ENCODE results near the gene LARP4. TPM values are rescaled to one million over a fixed set of nuclear protein-coding genes. Genes with fewer than 3 reads are reported as not detected.

The LARP4 gene
- total RNA-seq, 1 donor from 2014 or later, result 88.4 TPM

- TF ChIP-seq EZH2 (IDR thresholded peaks at IDR 0.05), result no peak
- no peak for TF ChIP-seq CTCF (IDR thresholded peaks at IDR 0.05)
- TF ChIP-seq EZH2phosphoT487 (IDR thresholded peaks at IDR 0.05), result no peak
- H3K36me3 Mint-ChIP-seq, result peaks cover 2% of the 10 kb centered on the region
- H3K4me2 ChIP-seq, result peak overlapping the region; percentile 90
- peaks cover 15% of the 10 kb centered on the region for H3K4me1 Mint-ChIP-seq
- H3K9ac ChIP-seq, result no peak overlapping the region
- H3K79me2 ChIP-seq (ENCODE audit: low read depth), result peaks cover 70% of the 10 kb centered on the region
- no peaks in the 10 kb centered on the region for H3K27me3 ChIP-seq
- H3K4me1 ChIP-seq, result peaks cover 19% of the 10 kb centered on the region
- no peak for DNase-seq (ENCODE audit: low spot score)
- no peaks in the 10 kb centered on the region for H3K9me3 ChIP-seq (ENCODE audit: low read depth)
- no peaks in the 10 kb centered on the region for H3K27me3 Mint-ChIP-seq (ENCODE audit: insufficient read depth, low read depth)
- H3K27ac Mint-ChIP-seq, result no peak overlapping the region
- peak overlapping the region; percentile 70 for H3K4me3 ChIP-seq
- H3K9me3 Mint-ChIP-seq, result no peaks in the 10 kb centered on the region
- H3F3A ChIP-seq (ENCODE audit: low read depth), result peaks cover 25% of the 10 kb centered on the region
- H2AFZ ChIP-seq (replicated peaks), result no peak overlapping the region
- H3K4me3 Mint-ChIP-seq, result peak overlapping the region; percentile 96
- peaks cover 40% of the 10 kb centered on the region for H4K20me1 ChIP-seq (ENCODE audit: low read depth)
- no peaks in the 10 kb centered on the region for H3K36me3 ChIP-seq
- no peak overlapping the region for H3K27ac ChIP-seq
Measured at GRCh38 chr12:50403001-50403440, 2.3 kb downstream of the LARP4 start.

- H3K79me2 ChIP-seq (ENCODE audit: low read depth), result peaks cover 83% of the 10 kb centered on the region
- H3K27me3 ChIP-seq, result no peaks in the 10 kb centered on the region
- no peaks in the 10 kb centered on the region for H3K9me3 ChIP-seq (ENCODE audit: low read depth)
- H4K20me1 ChIP-seq (ENCODE audit: low read depth), result peaks cover 40% of the 10 kb centered on the region
- Mint-ChIP-seq H3K36me3 (peaks cover 6% of the 10 kb centered on the region), H3K4me3 (no peak overlapping the region), H3K27ac (no peak overlapping the region), H3K27me3 (ENCODE audit: insufficient read depth, low read depth) (no peaks in the 10 kb centered on the region), H3K4me1 (peaks cover 15% of the 10 kb centered on the region), H3K9me3 (peaks cover 3% of the 10 kb centered on the region)
- H3K4me1 ChIP-seq, result peaks cover 19% of the 10 kb centered on the region
- TF ChIP-seq CTCF (IDR thresholded peaks at IDR 0.05) (no peak), EZH2phosphoT487 (IDR thresholded peaks at IDR 0.05) (no peak), EZH2 (IDR thresholded peaks at IDR 0.05) (no peak)
- no peak for DNase-seq (ENCODE audit: low spot score)
- peaks cover 25% of the 10 kb centered on the region for H3F3A ChIP-seq (ENCODE audit: low read depth)
- H3K36me3 ChIP-seq, result no peaks in the 10 kb centered on the region
- H2AFZ ChIP-seq (replicated peaks), result no peak overlapping the region
- H3K4me3 ChIP-seq, result no peak overlapping the region
- H3K4me2 ChIP-seq, result no peak overlapping the region
- H3K27ac ChIP-seq, result no peak overlapping the region
- H3K9ac ChIP-seq, result no peak overlapping the region
Measured at GRCh38 chr12:50404307-50404706, 3.6 kb downstream of the LARP4 start.

GRCh38 chr12:50411051-50411660 is 10.5 kb downstream of the LARP4 start:
- no peaks in the 10 kb centered on the region for H3K4me1 ChIP-seq
- H3K36me3 ChIP-seq, result no peaks in the 10 kb centered on the region
- Mint-ChIP-seq H3K9me3 (peaks cover 3% of the 10 kb centered on the region), H3K27me3 (ENCODE audit: insufficient read depth, low read depth) (no peaks in the 10 kb centered on the region), H3K4me1 (no peaks in the 10 kb centered on the region), H3K27ac (no peak overlapping the region), H3K36me3 (peaks cover 13% of the 10 kb centered on the region), H3K4me3 (no peak overlapping the region)
- no peak overlapping the region for H3K27ac ChIP-seq
- no peak overlapping the region for H3K4me3 ChIP-seq
- peaks cover 56% of the 10 kb centered on the region for H4K20me1 ChIP-seq (ENCODE audit: low read depth)
- no peaks in the 10 kb centered on the region for H3K27me3 ChIP-seq
- TF ChIP-seq EZH2phosphoT487 (IDR thresholded peaks at IDR 0.05) (no peak), EZH2 (IDR thresholded peaks at IDR 0.05) (no peak), CTCF (IDR thresholded peaks at IDR 0.05) (no peak)
- peaks cover 100% of the 10 kb centered on the region for H3K79me2 ChIP-seq (ENCODE audit: low read depth)
- no peak overlapping the region for H3K4me2 ChIP-seq
- no peak overlapping the region for H3K9ac ChIP-seq
- H2AFZ ChIP-seq (replicated peaks), result no peak overlapping the region
- no peaks in the 10 kb centered on the region for H3F3A ChIP-seq (ENCODE audit: low read depth)
- DNase-seq (ENCODE audit: low spot score), result no peak
- no peaks in the 10 kb centered on the region for H3K9me3 ChIP-seq (ENCODE audit: low read depth)

Measured in neural progenitor cell (in vitro differentiated cells).